Smooth muscle cell (in vitro differentiated cells): ENCODE results near the gene KIF18A. TPM values are rescaled to one million over a fixed set of nuclear protein-coding genes. Genes with fewer than 3 reads are reported as not detected.

Experiments used
- DNase-seq: peaks from one replicate; lab custom pipeline; 2025; ENCODE audit not compliant: unreplicated experiment; lab: John Stamatoyannopoulos, UW
- H2AFZ ChIP-seq: fragments of 200-600 bp; sonication (generic); 2 replicates; pipeline ENCODE4 v1.6.0; 2016; ENCODE audit warnings: antibody characterized with exemption, low read depth, mild to moderate bottlenecking
- H3F3A ChIP-seq: fragments of 200-600 bp; sonication (generic); 2 replicates; pipeline ENCODE4 v1.6.0; 2017; ENCODE audit warnings: antibody characterized with exemption, low read depth
- H3K27ac ChIP-seq: fragments of 200-600 bp; sonication (generic); 2 replicates; pipeline ENCODE4 v1.5.1; 2016; ENCODE audit warnings: low read depth, mild to moderate bottlenecking
- H3K27me3 ChIP-seq: fragments of 200-600 bp; sonication (generic); 2 replicates; pipeline ENCODE4 v1.6.1; 2016; ENCODE audit warnings: low read depth, mild to moderate bottlenecking
- H3K36me3 ChIP-seq: fragments of 200-600 bp; sonication (generic); 2 replicates; pipeline ENCODE4 v1.5.1; 2016; ENCODE audit warnings: low read depth
- H3K4me1 ChIP-seq: fragments of 200-600 bp; sonication (generic); 2 replicates; pipeline ENCODE4 v1.5.1; 2016; ENCODE audit warnings: low read depth
- H3K4me2 ChIP-seq: fragments of 200-600 bp; sonication (generic); 2 replicates; pipeline ENCODE4 v1.6.0; 2016; ENCODE audit warnings: mild to moderate bottlenecking
- H3K4me3 ChIP-seq: fragments of 200-600 bp; sonication (generic); 2 replicates; pipeline ENCODE4 v1.5.1; 2016; ENCODE audit warnings: mild to moderate bottlenecking
- H3K79me2 ChIP-seq: fragments of 200-600 bp; sonication (generic); 2 replicates; pipeline ENCODE4 v1.6.0; 2016; ENCODE audit warnings: low read depth, mild to moderate bottlenecking
- H3K9ac ChIP-seq: fragments of 200-600 bp; sonication (generic); 2 replicates; pipeline ENCODE4 v1.6.0; 2016; ENCODE audit warnings: low read depth
- H3K9me3 ChIP-seq: fragments of 200-600 bp; sonication (generic); replicated peaks from 2 replicates; pipeline ENCODE4 v1.5.1; 2016; ENCODE audit warnings: low read depth
- H4K20me1 ChIP-seq: fragments of 200-600 bp; sonication (generic); 2 replicates; pipeline ENCODE4 v1.6.0; 2016; ENCODE audit warnings: low read depth
- WGBS: methylation state at CpG from one replicate; pipeline ENCODE4 v1.1.7; 2016; ENCODE audit warnings: low lambda C conversion rate; 5-methylcytosine and 5-hydroxymethylcytosine counted together
- polyA plus RNA-seq: library from polyadenylated mRNA; unstranded; fragments of >200 nt; fragmentation: Nextera tagmentation; extraction: Ambion mirVana; gene quantifications from 2 replicates; pipeline ENCODE4 v1.2.1, GENCODE V29; 2016
- total RNA-seq: library from RNA; depleted of rRNA; stranded (reverse); fragments of >200 nt; gene quantifications from 2 replicates; pipeline ENCODE4 v1.2.3, GENCODE V29; 2014
- TF ChIP-seq, protein P1 (sequence below): fragments of 200-600 bp; sonication (generic); IDR thresholded peaks from 2 replicates; pipeline ENCODE4 v1.5.1; 2017; ENCODE audit warnings: borderline replicate concordance, mild to moderate bottlenecking, antibody characterized with exemption; ENCODE audit not compliant: insufficient read depth, poor library complexity, severe bottlenecking

Gene KIF18A
- total and polyA plus RNA-seq, 2 experiments from 2014 or later = 2.2 to 6.7 TPM

- Histone ChIP-seq H3K79me2 (peaks cover 5% of the 10 kb centered on the region), H3K36me3 (no peaks in the 10 kb centered on the region), H3K4me3 (no peak overlapping the region), H3K9me3 (no peaks in the 10 kb centered on the region), H3K27me3 (no peaks in the 10 kb centered on the region), H4K20me1 (no peaks in the 10 kb centered on the region), H3K27ac (no peak overlapping the region), H3K9ac (no peak overlapping the region), H3K4me2 (no peak overlapping the region), H3K4me1 (no peaks in the 10 kb centered on the region), H2AFZ (no peak overlapping the region), H3F3A (no peaks in the 10 kb centered on the region)
- DNase-seq = no peak
- TF ChIP-seq, protein P1, sequence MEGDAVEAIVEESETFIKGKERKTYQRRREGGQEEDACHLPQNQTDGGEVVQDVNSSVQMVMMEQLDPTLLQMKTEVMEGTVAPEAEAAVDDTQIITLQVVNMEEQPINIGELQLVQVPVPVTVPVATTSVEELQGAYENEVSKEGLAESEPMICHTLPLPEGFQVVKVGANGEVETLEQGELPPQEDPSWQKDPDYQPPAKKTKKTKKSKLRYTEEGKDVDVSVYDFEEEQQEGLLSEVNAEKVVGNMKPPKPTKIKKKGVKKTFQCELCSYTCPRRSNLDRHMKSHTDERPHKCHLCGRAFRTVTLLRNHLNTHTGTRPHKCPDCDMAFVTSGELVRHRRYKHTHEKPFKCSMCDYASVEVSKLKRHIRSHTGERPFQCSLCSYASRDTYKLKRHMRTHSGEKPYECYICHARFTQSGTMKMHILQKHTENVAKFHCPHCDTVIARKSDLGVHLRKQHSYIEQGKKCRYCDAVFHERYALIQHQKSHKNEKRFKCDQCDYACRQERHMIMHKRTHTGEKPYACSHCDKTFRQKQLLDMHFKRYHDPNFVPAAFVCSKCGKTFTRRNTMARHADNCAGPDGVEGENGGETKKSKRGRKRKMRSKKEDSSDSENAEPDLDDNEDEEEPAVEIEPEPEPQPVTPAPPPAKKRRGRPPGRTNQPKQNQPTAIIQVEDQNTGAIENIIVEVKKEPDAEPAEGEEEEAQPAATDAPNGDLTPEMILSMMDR = no peak
- WGBS = 78% methylated on average over 2 of the region's 2 CpGs
These were observed 81.2 kb downstream of the KIF18A start for GRCh38 chr11:28026634-28027290.

DNA sequence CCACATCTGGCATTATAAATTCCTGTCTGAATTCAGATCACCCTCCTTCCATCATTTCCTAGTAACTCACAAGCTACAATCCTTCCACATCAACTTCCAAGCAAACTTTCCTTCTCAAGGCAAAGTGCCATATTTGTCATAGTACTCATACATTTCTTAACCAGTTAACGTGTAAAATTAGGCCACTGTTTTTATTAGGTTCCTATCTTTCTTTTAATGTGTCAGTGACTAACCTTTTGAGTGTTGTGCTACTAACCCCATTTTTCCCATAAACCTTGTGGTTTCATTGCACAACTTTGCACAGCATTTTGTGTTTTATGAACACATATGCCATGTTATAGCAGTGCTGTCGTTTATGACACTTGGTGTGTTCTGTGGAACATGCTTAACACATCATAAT is 90.1 kb downstream of the KIF18A start:
- Histone ChIP-seq H3K27me3 (no peaks in the 10 kb centered on the region), H3K4me3 (no peak overlapping the region), H2AFZ (no peak overlapping the region), H3K4me2 (peak overlapping the region; percentile 43), H3K79me2 (no peaks in the 10 kb centered on the region), H3K27ac (peak overlapping the region; percentile 22), H3K36me3 (no peaks in the 10 kb centered on the region), H3K9ac (no peak overlapping the region), H3K4me1 (no peaks in the 10 kb centered on the region), H4K20me1 (no peaks in the 10 kb centered on the region), H3K9me3 (no peaks in the 10 kb centered on the region), H3F3A (no peaks in the 10 kb centered on the region)
- TF ChIP-seq, protein P1 = no peak
- DNase-seq = no peak
- WGBS = 25% methylated on average over 2 of the region's 2 CpGs

DNA sequence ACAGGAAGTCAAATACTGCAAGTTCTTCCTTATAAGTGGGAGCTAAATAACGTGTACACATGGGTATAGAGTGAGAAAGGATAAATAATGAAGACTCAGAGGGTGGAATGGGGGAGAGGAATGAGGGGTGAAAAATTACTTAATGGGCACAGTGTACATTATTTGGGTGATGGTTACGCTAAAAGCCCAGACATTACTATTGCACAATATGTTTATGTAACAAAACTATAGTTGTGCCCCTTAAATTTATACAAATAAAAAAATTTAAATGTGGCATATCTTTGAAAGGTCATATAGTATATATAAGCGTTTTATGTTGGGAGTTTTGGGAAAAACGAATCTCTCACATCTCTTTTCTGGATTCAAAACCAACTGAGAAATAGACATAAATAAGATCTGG is 96.1 kb downstream of the KIF18A start:
- no peaks in the 10 kb centered on the region for H4K20me1 ChIP-seq
- no peaks in the 10 kb centered on the region for H3K36me3 ChIP-seq
- H3K9ac ChIP-seq = no peak overlapping the region
- 96% methylated on average over 4 of the region's 4 CpGs for WGBS
- no peaks in the 10 kb centered on the region for H3K4me1 ChIP-seq
- no peaks in the 10 kb centered on the region for H3K9me3 ChIP-seq
- H3K4me3 ChIP-seq = no peak overlapping the region
- no peaks in the 10 kb centered on the region for H3F3A ChIP-seq
- H2AFZ ChIP-seq = no peak overlapping the region
- TF ChIP-seq, protein P1 = no peak
- no peaks in the 10 kb centered on the region for H3K79me2 ChIP-seq
- no peak for DNase-seq
- H3K27me3 ChIP-seq = no peaks in the 10 kb centered on the region
- H3K4me2 ChIP-seq = no peak overlapping the region
- no peak overlapping the region for H3K27ac ChIP-seq

GRCh38 chr11:28009996-28010395 is 98.0 kb downstream of the KIF18A start:
- DNase-seq = no peak
- Histone ChIP-seq H3K36me3 (no peaks in the 10 kb centered on the region), H3K27me3 (no peaks in the 10 kb centered on the region), H3K9ac (no peak overlapping the region), H2AFZ (no peak overlapping the region), H3F3A (no peaks in the 10 kb centered on the region), H3K9me3 (no peaks in the 10 kb centered on the region), H3K4me3 (no peak overlapping the region), H3K4me2 (no peak overlapping the region), H3K27ac (no peak overlapping the region), H3K4me1 (no peaks in the 10 kb centered on the region), H4K20me1 (no peaks in the 10 kb centered on the region), H3K79me2 (no peaks in the 10 kb centered on the region)
- 79% methylated on average over 1 of the region's 1 CpG for WGBS
- TF ChIP-seq, protein P1 = no peak
